ENCODE measurements around the gene F8A2. TPM values are rescaled to one million over a fixed set of nuclear protein-coding genes. Genes with fewer than 3 reads are reported as not detected.
"Not testable (repeated sequence)": the region's sequence is repeated elsewhere in the genome, so short reads cannot be mapped to it uniquely, and the experiment has no call there.

The F8A2 gene
- total and polyA plus RNA-seq, 12 donors: not detected

DNA sequence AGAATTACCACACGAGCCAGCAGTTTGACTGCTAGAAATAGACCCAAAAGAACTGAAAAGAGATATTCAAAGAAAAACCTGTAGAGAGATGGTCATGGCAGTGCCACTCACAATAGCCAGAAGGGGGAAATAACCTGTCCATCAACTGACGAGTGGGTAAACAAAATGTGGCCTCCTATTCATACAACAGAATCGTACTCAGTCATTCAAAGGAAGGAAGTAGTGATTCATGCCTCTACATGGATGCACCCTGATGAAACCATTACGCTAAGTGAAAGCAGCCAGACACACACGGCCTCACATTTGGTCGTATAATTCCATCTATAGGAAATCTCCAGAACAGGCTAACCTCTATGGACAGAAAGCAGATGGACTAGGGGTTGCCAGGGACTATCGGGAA is 2.1 kb upstream of the F8A2 start:
- intact Hi-C loops (cut with DNase I); H3K4me3 ChIP-seq; H3K27me3 ChIP-seq; ATAC-seq; H3K36me3 ChIP-seq; H3K9me3 ChIP-seq; H3K4me1 ChIP-seq; H3K27ac ChIP-seq; DNase-seq: not testable (repeated sequence)
- WGBS, 2 donors: no CpG with 5 or more reads among the region's 7 CpGs

DNA sequence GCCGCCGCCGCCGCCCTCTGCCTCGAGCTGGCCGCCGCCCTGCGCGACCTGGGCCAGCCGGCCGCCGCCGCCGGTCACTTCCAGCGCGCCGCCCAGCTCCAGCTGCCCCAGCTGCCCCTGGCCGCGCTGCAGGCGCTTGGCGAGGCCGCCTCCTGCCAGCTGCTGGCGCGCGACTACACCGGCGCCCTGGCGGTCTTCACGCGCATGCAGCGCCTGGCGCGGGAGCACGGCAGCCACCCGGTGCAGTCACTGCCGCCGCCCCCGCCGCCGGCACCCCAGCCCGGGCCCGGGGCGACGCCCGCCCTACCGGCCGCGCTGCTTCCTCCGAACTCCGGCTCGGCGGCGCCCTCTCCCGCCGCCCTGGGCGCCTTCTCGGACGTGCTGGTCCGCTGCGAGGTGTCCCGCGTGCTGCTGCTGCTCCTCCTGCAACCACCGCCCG is 653 bp downstream of the F8A2 start:
- DNase-seq; H3K27ac ChIP-seq; H3K4me3 ChIP-seq; H3K9me3 ChIP-seq; H3K36me3 ChIP-seq; H3K4me1 ChIP-seq; H3K27me3 ChIP-seq; intact Hi-C loops (cut with DNase I): not testable (repeated sequence)
- peak; percentile 55 to 76 (median 70) for ATAC-seq
- no CpG with 5 or more reads among the region's 64 CpGs for WGBS, 2 donors

DNA sequence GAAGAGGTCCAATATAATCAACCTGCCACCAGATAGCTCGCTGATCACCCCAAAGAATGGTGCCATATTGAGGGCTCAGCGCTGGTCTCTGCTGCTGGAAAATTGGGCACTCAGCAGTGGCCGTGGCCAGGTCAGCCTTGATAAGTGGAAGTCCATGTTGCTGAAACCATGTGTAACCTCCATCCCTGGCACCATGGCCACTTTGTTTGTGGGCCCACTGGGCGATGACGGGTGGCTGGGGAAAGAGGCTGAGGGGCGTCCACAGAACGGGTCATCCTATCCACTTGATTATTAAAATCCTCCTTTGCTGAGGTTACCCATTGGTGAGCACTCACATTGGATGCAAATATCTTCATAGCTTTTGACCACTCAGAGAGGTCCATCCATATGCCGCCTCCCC is 7.7 kb downstream of the F8A2 start:
- H3K4me3 ChIP-seq: no peak overlapping the region
- H3K9me3 ChIP-seq: peaks cover 0 to 11% (median 0%) of the 10 kb centered on the region in 11 donors
- H3K36me3 ChIP-seq: no peaks in the 10 kb centered on the region
- no peak overlapping the region for H3K27ac ChIP-seq
- intact Hi-C loops (cut with DNase I): no loop called here
- WGBS, 2 donors: 95 to 98% methylated on average over 8 of the region's 8 CpGs
- no peak for DNase-seq
- no peaks in the 10 kb centered on the region for H3K27me3 ChIP-seq
- TF ChIP-seq, protein P1, sequence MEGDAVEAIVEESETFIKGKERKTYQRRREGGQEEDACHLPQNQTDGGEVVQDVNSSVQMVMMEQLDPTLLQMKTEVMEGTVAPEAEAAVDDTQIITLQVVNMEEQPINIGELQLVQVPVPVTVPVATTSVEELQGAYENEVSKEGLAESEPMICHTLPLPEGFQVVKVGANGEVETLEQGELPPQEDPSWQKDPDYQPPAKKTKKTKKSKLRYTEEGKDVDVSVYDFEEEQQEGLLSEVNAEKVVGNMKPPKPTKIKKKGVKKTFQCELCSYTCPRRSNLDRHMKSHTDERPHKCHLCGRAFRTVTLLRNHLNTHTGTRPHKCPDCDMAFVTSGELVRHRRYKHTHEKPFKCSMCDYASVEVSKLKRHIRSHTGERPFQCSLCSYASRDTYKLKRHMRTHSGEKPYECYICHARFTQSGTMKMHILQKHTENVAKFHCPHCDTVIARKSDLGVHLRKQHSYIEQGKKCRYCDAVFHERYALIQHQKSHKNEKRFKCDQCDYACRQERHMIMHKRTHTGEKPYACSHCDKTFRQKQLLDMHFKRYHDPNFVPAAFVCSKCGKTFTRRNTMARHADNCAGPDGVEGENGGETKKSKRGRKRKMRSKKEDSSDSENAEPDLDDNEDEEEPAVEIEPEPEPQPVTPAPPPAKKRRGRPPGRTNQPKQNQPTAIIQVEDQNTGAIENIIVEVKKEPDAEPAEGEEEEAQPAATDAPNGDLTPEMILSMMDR (IDR thresholded peaks at IDR 0.05): no peak
- no peaks in the 10 kb centered on the region for H3K4me1 ChIP-seq
- ATAC-seq: no peak

DNA sequence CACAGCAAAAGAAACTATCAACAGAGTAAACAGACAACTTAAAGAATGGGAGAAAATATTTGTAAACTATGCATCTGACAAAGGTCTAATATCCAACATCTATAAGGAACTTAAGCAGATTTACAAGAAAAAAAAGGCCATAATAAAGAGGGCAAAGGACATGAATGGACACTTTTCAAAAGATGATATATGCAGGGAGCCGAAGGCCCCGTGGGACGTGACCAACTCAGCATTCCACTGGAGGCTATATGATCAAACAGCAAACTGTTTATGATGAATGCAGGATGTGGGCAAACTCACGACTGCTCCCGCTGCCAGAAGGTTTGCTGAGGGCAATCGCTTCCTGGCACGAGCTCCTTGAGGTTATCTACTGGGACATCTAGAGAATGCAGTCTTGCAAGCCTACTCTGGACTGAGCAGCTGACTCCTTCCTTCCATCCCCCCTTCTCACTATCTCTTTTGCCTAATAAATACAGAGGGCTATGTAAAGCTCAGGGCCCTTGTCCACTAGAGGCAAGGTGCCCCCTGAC is 12.9 kb downstream of the F8A2 start:
- H3K36me3 ChIP-seq; H3K4me1 ChIP-seq; intact Hi-C loops (cut with DNase I); H3K27me3 ChIP-seq; H3K27ac ChIP-seq; H3K4me3 ChIP-seq; DNase-seq; ATAC-seq: not testable (repeated sequence)
- peaks cover 0 to 32% (median 0%) of the 10 kb centered on the region in 11 donors for H3K9me3 ChIP-seq
- WGBS, 2 donors: 91 to 95% methylated on average over 7 of the region's 7 CpGs

DNA sequence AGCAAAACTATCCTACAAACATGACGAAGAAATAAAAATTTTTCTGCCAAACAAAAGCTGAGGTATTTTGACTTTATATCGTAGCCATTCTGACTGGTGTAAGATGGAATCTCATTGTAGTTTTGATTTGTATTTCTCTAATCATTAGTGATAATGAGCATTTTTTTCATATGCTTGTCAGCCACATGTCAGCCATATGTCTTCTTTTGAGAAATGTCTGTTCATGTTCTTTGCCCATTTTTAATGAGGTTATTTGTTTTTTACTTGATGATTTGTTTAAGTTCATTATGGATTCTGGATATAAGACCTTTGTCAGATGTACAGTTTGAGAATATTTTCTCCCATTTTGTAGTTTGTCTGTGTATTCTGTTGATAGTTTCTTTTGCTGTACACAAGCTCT is 24.5 kb downstream of the F8A2 start:
- no peaks in the 10 kb centered on the region for H3K4me1 ChIP-seq
- H3K27ac ChIP-seq: no peak overlapping the region
- TF ChIP-seq, protein P1 (IDR thresholded peaks at IDR 0.05): no peak
- intact Hi-C loops (cut with DNase I): no loop called here
- no peaks in the 10 kb centered on the region for H3K36me3 ChIP-seq
- ATAC-seq (no peak), DNase-seq (no peak)
- H3K27me3 ChIP-seq: no peaks in the 10 kb centered on the region
- WGBS, 2 donors: 89% methylated on average over 2 of the region's 2 CpGs
- H3K4me3 ChIP-seq: no peak overlapping the region
- peaks cover 0 to 39% (median 11%) of the 10 kb centered on the region in 11 donors for H3K9me3 ChIP-seq

DNA sequence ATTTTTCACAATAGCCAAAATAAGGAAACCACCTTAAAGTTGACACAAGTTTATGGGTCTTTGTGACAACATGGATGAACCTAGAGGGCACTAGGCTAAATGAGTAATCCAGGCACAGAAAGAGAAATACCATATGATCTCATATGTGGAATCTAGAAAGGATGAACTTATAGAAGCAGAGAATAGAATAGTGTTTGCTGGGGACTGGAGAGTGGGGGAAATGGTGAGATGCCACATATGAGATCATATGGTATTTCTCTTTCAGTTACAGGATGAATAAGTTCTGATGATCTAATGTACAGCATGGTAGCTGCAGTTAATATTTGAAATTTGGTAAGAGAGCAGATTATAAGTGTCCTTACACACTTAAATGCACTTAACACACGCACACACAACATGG is 35.9 kb downstream of the F8A2 start:
- no peak overlapping the region for H3K4me3 ChIP-seq
- H3K9me3 ChIP-seq: peaks cover 0 to 8% (median 0%) of the 10 kb centered on the region in 11 donors
- WGBS, 2 donors: 86 to 100% methylated on average over 1 of the region's 1 CpG
- H3K36me3 ChIP-seq: peaks cover 0 to 10% (median 0%) of the 10 kb centered on the region in 9 donors
- ATAC-seq (no peak), DNase-seq (no peak)
- no peak overlapping the region for H3K27ac ChIP-seq
- TF ChIP-seq, protein P1 (IDR thresholded peaks at IDR 0.05): no peak
- no peaks in the 10 kb centered on the region for H3K4me1 ChIP-seq
- intact Hi-C loops (cut with DNase I): no loop called here
- H3K27me3 ChIP-seq: no peaks in the 10 kb centered on the region

Small RNA genes within 50 kb of the gene (microRNA-seq; reads per million reads assigned to microRNA genes)
- gene MIR1184-2: 0 reads per million in 2 donors

Other genes with a start within 250 kb of the F8A2 start
- 10 to 100 TPM; 62.4 to 85.0 (median 73.0) TPM for gene VBP1, start 165.6 kb upstream of the F8A2 start, total RNA-seq
- 10 to 100 TPM; 21.4 to 57.0 TPM for gene VBP1, start 165.6 kb upstream of the F8A2 start, polyA plus RNA-seq
- under 1 TPM in 7 of 10 donors, not detected in 3; 0.07 to 0.25 (median 0.17) TPM for gene RAB39B, start 117.6 kb upstream of the F8A2 start, total RNA-seq
- under 1 TPM; 0.22 TPM for gene RAB39B, start 117.6 kb upstream of the F8A2 start, polyA plus RNA-seq
- 10 to 100 TPM in 4 of 10 donors, 1 to 10 TPM in 6; 4.3 to 24.2 (median 9.0) TPM for gene CLIC2, start 47.5 kb upstream of the F8A2 start, total RNA-seq
- gene CLIC2, start 47.5 kb upstream of the F8A2 start, polyA plus RNA-seq: 1 to 10 TPM; 6.4 to 9.4 TPM
- gene F8A3, start 76.5 kb downstream of the F8A2 start, total RNA-seq: 10 to 100 TPM in 5 of 10 donors, 1 to 10 TPM in 3, not detected in 2; 5.3 to 18.0 (median 11.2) TPM
- gene F8A3, start 76.5 kb downstream of the F8A2 start, polyA plus RNA-seq: 1 to 10 TPM in 1 of 2 donors, not detected in 1; 3.8 TPM
- gene SPRY3, start 230.5 kb downstream of the F8A2 start, total RNA-seq: 1 to 10 TPM in 3 of 10 donors, under 1 TPM in 7; 0.70 to 1.6 (median 0.85) TPM
- gene SPRY3, start 230.5 kb downstream of the F8A2 start, polyA plus RNA-seq: under 1 TPM; 0.26 to 0.51 TPM
- gene TMLHE, start 230.9 kb downstream of the F8A2 start, total RNA-seq: 10 to 100 TPM; 44.4 to 55.1 (median 48.4) TPM
- 10 to 100 TPM in 1 of 2 donors, 1 to 10 TPM in 1; 9.6 to 11.6 TPM for gene TMLHE, start 230.9 kb downstream of the F8A2 start, polyA plus RNA-seq

All from heart right ventricle (tissue), 16 donors.